Osteoblast (primary cell): ENCODE measurements around the gene OPCML. TPM values are rescaled to one million over a fixed set of nuclear protein-coding genes. Genes with fewer than 3 reads are reported as not detected.
A peak's percentile ranks its signal among the peaks of the same experiment; 100 is the strongest.

Experiments used
- DNase-seq: peaks from one replicate; pipeline ENCODE4 v3.0.0; 2011; ENCODE audit warnings: low spot score, mixed read lengths; ENCODE audit not compliant: insufficient read length; ENCODE audit errors: missing footprints
- H2AFZ ChIP-seq: 2 replicates; pipeline ENCODE4 v1.6.0; 2011; ENCODE audit warnings: mild to moderate bottlenecking, low read length
- H3K27ac ChIP-seq: 2 replicates; pipeline ENCODE4 v1.5.1; 2011; ENCODE audit warnings: mild to moderate bottlenecking, low read depth, low read length, moderate library complexity
- H3K27me3 ChIP-seq: 2 replicates; pipeline ENCODE4 v1.6.0; 2012; ENCODE audit warnings: mild to moderate bottlenecking, control low read depth, inconsistent platforms, low read length, moderate library complexity; ENCODE audit not compliant: insufficient read depth
- H3K36me3 ChIP-seq: 2 replicates; pipeline ENCODE4 v1.5.1; 2011; ENCODE audit warnings: mild to moderate bottlenecking, low read length, control low read depth, moderate library complexity; ENCODE audit not compliant: insufficient read depth
- H3K4me1 ChIP-seq: 2 replicates; pipeline ENCODE4 v1.5.1; 2011; ENCODE audit warnings: mild to moderate bottlenecking, low read length, control low read depth, moderate library complexity; ENCODE audit not compliant: insufficient read depth
- H3K4me2 ChIP-seq: 2 replicates; pipeline ENCODE4 v1.6.0; 2011; ENCODE audit warnings: mild to moderate bottlenecking, low read length; ENCODE audit not compliant: insufficient read depth
- H3K4me3 ChIP-seq: fragments of 200-600 bp; sonication (generic); 3 replicates; pipeline ENCODE4 v1.5.1; 2012; ENCODE audit warnings: mild to moderate bottlenecking, low read length, inconsistent platforms; ENCODE audit not compliant: insufficient read depth
- H3K79me2 ChIP-seq: 2 replicates; pipeline ENCODE4 v1.6.0; 2012; ENCODE audit warnings: mild to moderate bottlenecking, low read length, control low read depth, inconsistent platforms; ENCODE audit not compliant: insufficient read depth
- H3K9me3 ChIP-seq: 2 replicates; pipeline ENCODE4 v1.5.1; 2011; ENCODE audit warnings: low read depth, low read length, control low read depth
- H4K20me1 ChIP-seq: 2 replicates; pipeline ENCODE4 v1.6.0; 2012; ENCODE audit warnings: mild to moderate bottlenecking, low read length, control low read depth; ENCODE audit not compliant: insufficient read depth
- CTCF ChIP-seq: IDR thresholded peaks from 2 replicates; pipeline ENCODE4 v1.5.1; 2011; ENCODE audit warnings: mild to moderate bottlenecking, low read depth, low read length, moderate library complexity; ENCODE audit errors: extremely low read depth
- total RNA-seq: library from RNA; depleted of rRNA; stranded (reverse); fragments of >200 nt; gene quantifications from 2 replicates; pipeline ENCODE4 v1.2.3, GENCODE V29; 2012

Gene OPCML
- total RNA-seq, 1 donor, result 0.36 TPM

GRCh38 chr11:132858223-132858622 is 674.1 kb downstream of the OPCML start:
- Histone ChIP-seq H3K4me1 (no peaks in the 10 kb centered on the region), H3K4me3 (no peak overlapping the region), H2AFZ (peak overlapping the region; percentile 18), H3K27me3 (no peaks in the 10 kb centered on the region), H3K79me2 (no peaks in the 10 kb centered on the region), H3K9me3 (no peaks in the 10 kb centered on the region), H3K36me3 (no peaks in the 10 kb centered on the region), H4K20me1 (no peaks in the 10 kb centered on the region), H3K27ac (no peak overlapping the region), H3K4me2 (no peak overlapping the region)
- no peak for DNase-seq
- peak; percentile 46 for TF ChIP-seq CTCF

- Histone ChIP-seq H4K20me1 (no peaks in the 10 kb centered on the region), H3K27ac (no peak overlapping the region), H3K4me1 (no peaks in the 10 kb centered on the region), H3K36me3 (no peaks in the 10 kb centered on the region), H3K9me3 (no peaks in the 10 kb centered on the region), H3K79me2 (no peaks in the 10 kb centered on the region), H3K4me3 (no peak overlapping the region), H3K27me3 (no peaks in the 10 kb centered on the region), H2AFZ (no peak overlapping the region), H3K4me2 (no peak overlapping the region)
- DNase-seq, result no peak
- TF ChIP-seq CTCF, result no peak
Measured at GRCh38 chr11:132856032-132856431, 676.3 kb downstream of the OPCML start.

- Histone ChIP-seq H4K20me1 (no peaks in the 10 kb centered on the region), H3K4me1 (no peaks in the 10 kb centered on the region), H3K36me3 (no peaks in the 10 kb centered on the region), H2AFZ (no peak overlapping the region), H3K4me2 (no peak overlapping the region), H3K27ac (no peak overlapping the region), H3K4me3 (no peak overlapping the region), H3K27me3 (no peaks in the 10 kb centered on the region), H3K79me2 (no peaks in the 10 kb centered on the region), H3K9me3 (no peaks in the 10 kb centered on the region)
- DNase-seq, result no peak
- TF ChIP-seq CTCF, result no peak
Measured at GRCh38 chr11:132855516-132855915, 676.8 kb downstream of the OPCML start.

- H3K36me3 ChIP-seq, result no peaks in the 10 kb centered on the region
- no peaks in the 10 kb centered on the region for H3K27me3 ChIP-seq
- H3K4me3 ChIP-seq, result no peak overlapping the region
- no peaks in the 10 kb centered on the region for H3K9me3 ChIP-seq
- H3K4me2 ChIP-seq, result no peak overlapping the region
- no peak overlapping the region for H3K27ac ChIP-seq
- no peak overlapping the region for H2AFZ ChIP-seq
- H4K20me1 ChIP-seq, result no peaks in the 10 kb centered on the region
- TF ChIP-seq CTCF, result no peak
- no peak for DNase-seq
- H3K4me1 ChIP-seq, result peaks cover 2% of the 10 kb centered on the region
- H3K79me2 ChIP-seq, result no peaks in the 10 kb centered on the region
Measured at GRCh38 chr11:132853886-132854285, 678.4 kb downstream of the OPCML start.
